HepG2 (cell line): ENCODE measurements around the gene INF2. TPM values are rescaled to one million over a fixed set of nuclear protein-coding genes. Genes with fewer than 3 reads are reported as not detected.

Experiments used
- ATAC-seq: fragments of 200-7000 bp; cut with Tn5 transposase; 3 replicates; pipeline ENCODE4 v1.9.1; 2020; ENCODE audit warnings: mild to moderate bottlenecking, moderate library complexity
- BruUV-seq: library from RNA; stranded (reverse); fragments of 400-500 nt; replicated peaks from 2 replicates; lab custom pipeline; 2021; lab: Mats Ljungman, UMichigan
- CTCF ChIA-PET: fragments of 300-600 bp; formaldehyde crosslinking; extraction: SDS; loops from one replicate; lab custom pipeline; 2021; ENCODE audit warnings: low total read pairs, inconsistent platforms, low intra/inter-chr PET ratio; lab: Yijun Ruan, JAX
- POLR2A ChIA-PET: fragments of 350-600 bp; sonication (Branson Sonifier 250); formaldehyde crosslinking; loops from one replicate; lab custom pipeline; 2020; ENCODE audit warnings: antibody characterized with exemption, inconsistent platforms; lab: Yijun Ruan, JAX
- DNase-seq: peaks from one replicate; pipeline ENCODE4 v3.0.0-alpha.2; 2015; ENCODE audit warnings: low spot score
- FAIRE-seq: peaks from 3 replicates; lab custom pipeline; 2011; peaks lifted over from hg19 to GRCh38; lab: Jason Lieb, UNC
- H2AFZ ChIP-seq: one replicate; pipeline ENCODE4 v1.6.1; 2011; ENCODE audit warnings: low read length, inconsistent platforms
- H3K27ac ChIP-seq: fragments of 300-600 bp; 3 replicates; pipeline ENCODE4 v1.8.0; 2011; ENCODE audit warnings: mixed run types, mild to moderate bottlenecking, mixed read lengths, low read length, inconsistent platforms; ENCODE audit not compliant: insufficient read depth; ENCODE audit errors: extremely low read length
- H3K27me3 ChIP-seq, 2 experiments: fragments of 200-600 bp in 1 of 2; 2 replicates in 1 of 2; 3 replicates in 1 of 2; pipeline versions ENCODE4 v1.6.0 to v1.8.0; 2011; ENCODE audit warnings: low read length in 2 of 2, mild to moderate bottlenecking in 2 of 2, moderate library complexity in 2 of 2, inconsistent platforms in 1 of 2; ENCODE audit not compliant: insufficient read depth in 2 of 2, control insufficient read depth in 1 of 2
- H3K36me3 ChIP-seq, 2 experiments: fragments of 200-600 bp in 1 of 2; replicated peaks in 1 of 2; 2 replicates in 1 of 2; 3 replicates in 1 of 2; pipeline versions ENCODE4 v1.5.1 to v1.8.0; 2011; ENCODE audit warnings: low read length in 2 of 2, inconsistent platforms in 1 of 2; ENCODE audit not compliant: insufficient read depth in 2 of 2, control insufficient read depth in 1 of 2
- H3K4me1 ChIP-seq: 2 replicates; pipeline ENCODE4 v1.5.1; 2012; ENCODE audit warnings: low read length, inconsistent platforms; ENCODE audit not compliant: insufficient read depth
- H3K4me2 ChIP-seq: 2 replicates; pipeline ENCODE4 v1.6.0; 2011; ENCODE audit warnings: low read depth, low read length, inconsistent platforms
- H3K4me3 ChIP-seq, 3 experiments: fragments of 200-600 bp in 1 of 3; sonication (generic), shearing (Covaris generic) in 1 of 3; replicated peaks in 1 of 3; 2 replicates each; pipeline ENCODE4 v1.5.1; 2011 to 2016; ENCODE audit warnings: low read length in 3 of 3, inconsistent platforms in 2 of 3, low read depth in 2 of 3, mild to moderate bottlenecking in 2 of 3, control low read depth in 1 of 3, mixed read lengths in 1 of 3; ENCODE audit not compliant: insufficient read depth in 1 of 3
- H3K79me2 ChIP-seq: one replicate; pipeline ENCODE4 v1.6.1; 2011; ENCODE audit warnings: low read length, inconsistent platforms; ENCODE audit not compliant: insufficient read depth
- H3K9ac ChIP-seq: 2 replicates; pipeline ENCODE4 v1.6.0; 2011; ENCODE audit warnings: mild to moderate bottlenecking, low read depth, low read length, inconsistent platforms; ENCODE audit not compliant: insufficient read depth
- H3K9me3 ChIP-seq: 2 replicates; pipeline ENCODE4 v1.5.1; 2012; ENCODE audit warnings: mild to moderate bottlenecking, low read length
- H4K20me1 ChIP-seq: 2 replicates; pipeline ENCODE4 v1.6.0; 2011; ENCODE audit warnings: inconsistent platforms, mild to moderate bottlenecking, low read length, moderate library complexity; ENCODE audit not compliant: insufficient read depth
- FIP1L1 ChIP-seq: fragments of 200-400 bp; formaldehyde crosslinking; IDR thresholded peaks from 2 replicates; pipeline ENCODE4 v1.6.1; 2018; ENCODE audit warnings: low read depth, mild to moderate bottlenecking, low read length, moderate library complexity, borderline replicate concordance; ENCODE audit not compliant: insufficient read depth
- SNAPC4 ChIP-seq: sonication (generic); formaldehyde crosslinking; IDR thresholded peaks from 2 replicates; pipeline ENCODE4 v1.4.0; 2020; ENCODE audit warnings: mild to moderate bottlenecking, missing genetic modification reagents
- SUZ12 ChIP-seq: fragments of 150-350 bp; IDR thresholded peaks from 2 replicates; pipeline ENCODE4 v1.6.1; 2014; ENCODE audit warnings: low read depth, low read length
- THAP11 ChIP-seq: IDR thresholded peaks from 2 replicates; pipeline ENCODE4 v1.6.1; 2016; ENCODE audit warnings: missing biosample characterization, missing genetic modification reagents
- ZBTB43 ChIP-seq: sonication (generic); formaldehyde crosslinking; conservative IDR thresholded peaks from 2 replicates; pipeline ENCODE4 v1.4.0; 2020; ENCODE audit warnings: missing genetic modification reagents
- ZFP36 ChIP-seq: fragments of 150-350 bp; IDR thresholded peaks from 2 replicates; pipeline ENCODE4 v1.6.1; 2018; ENCODE audit warnings: borderline replicate concordance, low read length, low read depth; ENCODE audit not compliant: partially characterized antibody
- ZNF441 ChIP-seq: sonication (generic); formaldehyde crosslinking; IDR thresholded peaks from 2 replicates; pipeline ENCODE4 v1.7.0; 2021; ENCODE audit warnings: missing genetic modification reagents, borderline replicate concordance
- WGBS: methylation state at CpG from one replicate; pipeline ENCODE4 v1.1.6; 2017; ENCODE audit warnings: low lambda C conversion rate; 5-methylcytosine and 5-hydroxymethylcytosine counted together
- in situ Hi-C: cut with HindIII; loops from 2 replicates; pipeline ENCODE4 v1.10.0; 2017; ENCODE audit warnings: low pct_unique_long_range_greater_than_20kb; ENCODE audit not compliant: extremely low pct_ligation_motif_present
- intact Hi-C: fragments of 100-400 bp; cut with micrococcal nuclease; formaldehyde crosslinking; loops from one replicate; pipeline ENCODE4 v1.10.0; 2022; ENCODE audit not compliant: unreplicated experiment
- polyA plus RNA-seq, 8 experiments: library from polyadenylated mRNA; depleted of rRNA in 3 of 8; stranded (reverse) in 7 of 8; unstranded in 1 of 8; fragments of >200 nt; fragmentation: Illumina TruSeq in 4 of 8; extraction: Trizol in 4 of 8; gene quantifications; 2 replicates each; pipeline versions ENCODE4 v1.2.1 to v1.2.3, GENCODE V29; 2011 to 2016; ENCODE audit warnings: low read depth in 4 of 8, missing spikeins in 1 of 8, mixed read lengths in 1 of 8; ENCODE audit not compliant: insufficient read depth in 1 of 8
- total RNA-seq, 5 experiments: library from RNA; depleted of rRNA; stranded (reverse); fragments of >200 nt; fragmentation: Illumina TruSeq; extraction: Trizol; gene quantifications; 2 replicates each; pipeline ENCODE4 v1.2.3, GENCODE V29; 2016; ENCODE audit warnings: low read depth in 1 of 5

The INF2 gene
- total and polyA plus RNA-seq, 2 of the 13 experiments (the other 11 are each of a cell fraction or from before 2014, with no cell fraction given) = 16.4 to 26.4 TPM

GRCh38 chr14:104718147-104718546 is 28.7 kb downstream of the INF2 start:
- no peak for DNase-seq
- H3K4me1 ChIP-seq = peaks cover 21% of the 10 kb centered on the region
- no peak overlapping the region for H3K9ac ChIP-seq
- H3K36me3 ChIP-seq = peaks cover 5 to 10% of the 10 kb centered on the region in 2 experiments; a peak in 2 of 5 replicates
- ATAC-seq = no peak
- in situ Hi-C loops (no loop called here), intact Hi-C loops (no loop called here)
- WGBS = 82% methylated on average over 10 of the region's 10 CpGs
- no peak overlapping the region for H3K4me2 ChIP-seq
- POLR2A ChIA-PET = no interaction called here
- no peak overlapping the region for H3K27ac ChIP-seq
- H4K20me1 ChIP-seq = no peaks in the 10 kb centered on the region
- no peak overlapping the region for H2AFZ ChIP-seq
- no peak overlapping the region for H3K4me3 ChIP-seq
- FAIRE-seq = no peak
- CTCF ChIA-PET = no interaction called here
- H3K79me2 ChIP-seq = no peaks in the 10 kb centered on the region
- no peaks in the 10 kb centered on the region for H3K27me3 ChIP-seq
- no TSS peak for BruUV-seq
- H3K9me3 ChIP-seq = no peaks in the 10 kb centered on the region
- TF ChIP-seq THAP11 (CRISPR knock-in tag) (no peak), ZNF441 (CRISPR knock-in tag) (no peak)
- TF ChIP-seq, all 625 proteins: peak for 0

GRCh38 chr14:104718871-104719270 is 29.5 kb downstream of the INF2 start:
- no peak overlapping the region for H2AFZ ChIP-seq
- H3K79me2 ChIP-seq = no peaks in the 10 kb centered on the region
- no peaks in the 10 kb centered on the region for H3K9me3 ChIP-seq
- H3K9ac ChIP-seq = no peak overlapping the region
- in situ Hi-C loops (no loop called here), intact Hi-C loops (no loop called here)
- no peak for DNase-seq
- BruUV-seq = no TSS peak
- H4K20me1 ChIP-seq = no peaks in the 10 kb centered on the region
- no peak overlapping the region for H3K4me2 ChIP-seq
- H3K27me3 ChIP-seq = no peaks in the 10 kb centered on the region
- H3K27ac ChIP-seq = no peak overlapping the region
- peaks cover 1 to 5% of the 10 kb centered on the region in 2 experiments; a peak in 1 of 5 replicates for H3K36me3 ChIP-seq
- no peak for FAIRE-seq
- H3K4me3 ChIP-seq = no peak overlapping the region
- WGBS = 97% methylated on average over 5 of the region's 11 CpGs
- ChIA-PET CTCF (no interaction called here), POLR2A (no interaction called here)
- no peak for ATAC-seq
- H3K4me1 ChIP-seq = peaks cover 28% of the 10 kb centered on the region
- no peak for TF ChIP-seq FIP1L1
- no peak for TF ChIP-seq ZBTB43 (CRISPR knock-in tag)
- no peak for TF ChIP-seq SNAPC4
- no peak for TF ChIP-seq ZFP36
- no peak for TF ChIP-seq SUZ12
